Stimulated activated CD4-positive, alpha-beta T cell treated with anti-CD3 and anti-CD28 coated beads, Interleukin-1b, Interleukin-23, amount 100 ng/mL, for 4 hours (primary cell): ENCODE measurements around the gene PCDH9.
"Not testable (repeated sequence)": the region's sequence is repeated elsewhere in the genome, so short reads cannot be mapped to it uniquely, and the experiment has no call there.

Experiments
- DNase-seq, 2 donors: peaks; one replicate each; pipeline ENCODE4 v3.0.0-alpha.2; 2020; ENCODE audit warnings: low read depth in 2 of 2

PCDH9 gene

GRCh38 chr13:66774046-66774445 lies 456.1 kb downstream of the PCDH9 start:
- no peak for DNase-seq

GRCh38 chr13:66765559-66765958 lies 464.6 kb downstream of the PCDH9 start:
- no peak for DNase-seq

GRCh38 chr13:66760678-66761077 lies 469.5 kb downstream of the PCDH9 start:
- not testable (repeated sequence) for DNase-seq

GRCh38 chr13:66759919-66760318 lies 470.2 kb downstream of the PCDH9 start:
- DNase-seq: no peak

GRCh38 chr13:66751691-66752090 lies 478.4 kb downstream of the PCDH9 start:
- no peak for DNase-seq

- DNase-seq: no peak
These were observed 481.4 kb downstream of the PCDH9 start for GRCh38 chr13:66748712-66749111.

- DNase-seq: no peak
These were observed 484.8 kb downstream of the PCDH9 start for GRCh38 chr13:66745307-66745706.

GRCh38 chr13:66723576-66723975 lies 506.6 kb downstream of the PCDH9 start:
- DNase-seq: no peak

GRCh38 chr13:66716538-66716937 lies 513.6 kb downstream of the PCDH9 start:
- no peak for DNase-seq

GRCh38 chr13:66714795-66715194 lies 515.3 kb downstream of the PCDH9 start:
- no peak for DNase-seq

GRCh38 chr13:66704110-66704509 lies 526.0 kb downstream of the PCDH9 start:
- DNase-seq: no peak

GRCh38 chr13:66703597-66703996 lies 526.5 kb downstream of the PCDH9 start:
- DNase-seq: no peak

GRCh38 chr13:66700117-66700601 lies 530.0 kb downstream of the PCDH9 start:
- DNase-seq: no peak

GRCh38 chr13:66693656-66694055 lies 536.5 kb downstream of the PCDH9 start:
- no peak for DNase-seq

GRCh38 chr13:66691149-66691548 lies 539.0 kb downstream of the PCDH9 start:
- no peak for DNase-seq

- DNase-seq: no peak
These were observed 540.5 kb downstream of the PCDH9 start for GRCh38 chr13:66689628-66690027.

GRCh38 chr13:66689037-66689619 lies 541.0 kb downstream of the PCDH9 start:
- no peak for DNase-seq

GRCh38 chr13:66681403-66681802 lies 548.7 kb downstream of the PCDH9 start:
- DNase-seq: no peak

GRCh38 chr13:66680031-66680430 lies 550.1 kb downstream of the PCDH9 start:
- DNase-seq: no peak

- DNase-seq: no peak
These were observed 554.5 kb downstream of the PCDH9 start for GRCh38 chr13:66675620-66676019.

GRCh38 chr13:66673401-66673800 lies 556.7 kb downstream of the PCDH9 start:
- no peak for DNase-seq

GRCh38 chr13:66665991-66666390 lies 564.1 kb downstream of the PCDH9 start:
- DNase-seq: no peak

- no peak for DNase-seq
These were observed 566.4 kb downstream of the PCDH9 start for GRCh38 chr13:66663711-66664110.

GRCh38 chr13:66663206-66663605 lies 566.9 kb downstream of the PCDH9 start:
- DNase-seq: no peak
